GM19468 (cell line): ENCODE data around the gene NACAD.

Experiments used
- ATAC-seq: cut with Tn5 transposase; IDR thresholded peaks from one replicate; pipeline ENCODE4 v1.9.1; 2021; ENCODE audit warnings: mild to moderate bottlenecking, moderate library complexity, moderate number of reproducible peaks; ENCODE audit not compliant: unreplicated experiment; ENCODE audit errors: extremely low read depth

NACAD gene

GRCh38 chr7:45088821-45089340 lies at the start of gene NACAD:
NACAD (minus strand) TSS chr7:45088969; CDS start chr7:45088894, 75 bp downstream.
- ATAC-seq: no peak

GRCh38 chr7:45136106-45137060 lies 47.6 kb upstream of the NACAD start:
- ATAC-seq: no peak

GRCh38 chr7:45133877-45134276 lies 45.1 kb upstream of the NACAD start:
- no peak for ATAC-seq

- ATAC-seq: no peak
Measured at GRCh38 chr7:45133352-45133751, 44.6 kb upstream of the NACAD start.

- ATAC-seq: no peak
Measured at GRCh38 chr7:45132708-45133320, 44.0 kb upstream of the NACAD start.

GRCh38 chr7:45131891-45132290 lies 43.1 kb upstream of the NACAD start:
- ATAC-seq: no peak

- ATAC-seq: no peak
Measured at GRCh38 chr7:45130910-45131309, 42.1 kb upstream of the NACAD start.

GRCh38 chr7:45129906-45130305 lies 41.1 kb upstream of the NACAD start:
- ATAC-seq: no peak

GRCh38 chr7:45129181-45129800 lies 40.5 kb upstream of the NACAD start:
- ATAC-seq: no peak

GRCh38 chr7:45126920-45127319 lies 38.2 kb upstream of the NACAD start:
- no peak for ATAC-seq

GRCh38 chr7:45126201-45126600 lies 37.4 kb upstream of the NACAD start:
- no peak for ATAC-seq

- ATAC-seq: no peak
Measured at GRCh38 chr7:45125193-45125904, 36.6 kb upstream of the NACAD start.

- no peak for ATAC-seq
Measured at GRCh38 chr7:45123913-45124710, 35.3 kb upstream of the NACAD start.

- ATAC-seq: no peak
Measured at GRCh38 chr7:45122975-45123860, 34.4 kb upstream of the NACAD start.

- no peak for ATAC-seq
Measured at GRCh38 chr7:45119550-45119949, 30.8 kb upstream of the NACAD start.

GRCh38 chr7:45118889-45119331 lies 30.1 kb upstream of the NACAD start:
- no peak for ATAC-seq

- no peak for ATAC-seq
Measured at GRCh38 chr7:45118292-45118691, 29.5 kb upstream of the NACAD start.

- ATAC-seq: no peak
Measured at GRCh38 chr7:45117582-45117981, 28.8 kb upstream of the NACAD start.
